ENCODE data around the gene COPB1. TPM values are rescaled to one million over a fixed set of nuclear protein-coding genes. Genes with fewer than 3 reads are reported as not detected.
A peak's percentile ranks its signal among the peaks of the same experiment; 100 is the strongest.

The COPB1 gene
- total and polyA plus RNA-seq, 9 of the 15 experiments (the other 6 are each of a cell fraction or from before 2014, with no cell fraction given), result 64.7 to 188 (median 91.6) TPM

- Histone ChIP-seq H3K9me3 (replicated peaks; ENCODE audit: control insufficient read depth, insufficient read depth, low read depth, low read length) (no peaks in the 10 kb centered on the region), H3K79me2 (ENCODE audit: control insufficient read depth, insufficient read depth, low read length) (peaks cover 38% of the 10 kb centered on the region), H3K9me1 (ENCODE audit: control insufficient read depth, insufficient read depth, low read length) (no peaks in the 10 kb centered on the region), H3K4me1 (replicated peaks in 1 of 2; ENCODE audit: control insufficient read depth in 2 of 2, insufficient read depth in 2 of 2, low read length in 2 of 2) (peaks cover 6 to 8% of the 10 kb centered on the region in 2 experiments; a peak in 3 of 5 replicates), H3K9ac (ENCODE audit: insufficient read depth in 1 of 2, low read depth in 2 of 2, low read length in 2 of 2) (no peak overlapping the region), H3K4me3 (no peak overlapping the region), H2AFZ (ENCODE audit: low read depth, low read length) (no peak overlapping the region), H3K27ac (ENCODE audit: extremely low read depth, low read depth, low read length) (no peak overlapping the region), H3K4me2 (ENCODE audit: insufficient read depth, low read length) (no peak overlapping the region), H3K27me3 (ENCODE audit: control insufficient read depth in 2 of 2, insufficient read depth in 2 of 2, low read length in 2 of 2) (no peaks in the 10 kb centered on the region), H3K36me3 (ENCODE audit: control insufficient read depth, insufficient read depth, low read length) (peaks cover 25% of the 10 kb centered on the region), H4K20me1 (replicated peaks; ENCODE audit: control insufficient read depth, insufficient read depth, low read length) (0 out of 2 replicates have a peak, but pooled peaks cover 4% of the 10 kb centered on the region)
- no peak for FAIRE-seq
- CTCF ChIA-PET (ENCODE audit: low intra/inter-chr PET ratio), result no interaction called here
- WGBS (ENCODE audit: insufficient coverage, low coverage, missing lambda C conversion rate), result 95% methylated on average over 1 of the region's 1 CpG
- DNase-seq (ENCODE audit: extremely low read depth in 1 of 4, low spot score in 3 of 4), result no peak
- TF ChIP-seq ZNF316 (IDR thresholded peaks at IDR 0.05) (peak; percentile 67), ESRRB (CRISPR knock-in tag; IDR thresholded peaks at IDR 0.05; ENCODE audit: borderline replicate concordance) (no peak), CBX2 (IDR thresholded peaks at IDR 0.05; ENCODE audit: insufficient read depth, low read length, poor library complexity, severe bottlenecking) (no peak), C11orf30 (IDR thresholded peaks at IDR 0.05; ENCODE audit: low read depth) (peak; percentile 61)
- POLR2A ChIA-PET, result interaction anchor here (0.8 to 1.0 kb wide), 2 partner anchors 22 to 370 kb away, joined by 3 read pairs; partner anchors contain the start of gene CYP2R1
- intact Hi-C loops (cut with micrococcal nuclease) (loop anchor here (5.0 kb wide), 3 partner anchors 120 to 370 kb away; partner anchors contain the start of genes CYP2R1 and PDE3B), in situ Hi-C loops (cut with MboI) (loop anchor here (10.0 kb wide), 1 partner anchor 373 kb away; the partner anchor contains the start of gene CYP2R1)
- no TSS peak for BruUV-seq (replicated peaks)
- ATAC-seq, result no peak
These were observed 22.6 kb upstream of the COPB1 start for GRCh38 chr11:14522245-14522644.

GRCh38 chr11:14520747-14521151 lies 21.1 kb upstream of the COPB1 start:
- intact Hi-C loops (cut with micrococcal nuclease) (loop anchor here (5.0 kb wide), 3 partner anchors 122 to 372 kb away; partner anchors contain the start of genes CYP2R1 and PDE3B), in situ Hi-C loops (cut with MboI) (loop anchor here (10.0 kb wide), 1 partner anchor 374 kb away; the partner anchor contains the start of gene CYP2R1)
- peak overlapping the region; percentile 99 for H3K4me2 ChIP-seq (ENCODE audit: insufficient read depth, low read length)
- H3K27ac ChIP-seq (ENCODE audit: extremely low read depth, low read depth, low read length), result peak overlapping the region; percentile 99
- ChIA-PET CTCF (ENCODE audit: low intra/inter-chr PET ratio) (no interaction called here), POLR2A (interaction anchor here (0.6 to 2.2 kb wide), 17 partner anchors 9 to 387 kb away, joined by 3 to 10 read pairs (median 4); partner anchors contain the start of genes COPB1, CYP2R1 and PDE3B)
- H3K9ac ChIP-seq (ENCODE audit: insufficient read depth in 1 of 2, low read depth in 2 of 2, low read length in 2 of 2), result peak overlapping the region; percentile 94 to 97; a peak in 3 of 4 replicates
- H3K9me3 ChIP-seq (replicated peaks; ENCODE audit: control insufficient read depth, insufficient read depth, low read depth, low read length), result no peaks in the 10 kb centered on the region
- H3K79me2 ChIP-seq (ENCODE audit: control insufficient read depth, insufficient read depth, low read length), result peaks cover 48% of the 10 kb centered on the region
- H3K4me1 ChIP-seq (replicated peaks in 1 of 2; ENCODE audit: control insufficient read depth in 2 of 2, insufficient read depth in 2 of 2, low read length in 2 of 2), result peaks cover 6 to 8% of the 10 kb centered on the region in 2 experiments; a peak in 3 of 5 replicates
- H3K36me3 ChIP-seq (ENCODE audit: control insufficient read depth, insufficient read depth, low read length), result peaks cover 38% of the 10 kb centered on the region
- no peaks in the 10 kb centered on the region for H3K27me3 ChIP-seq (ENCODE audit: control insufficient read depth in 2 of 2, insufficient read depth in 2 of 2, low read length in 2 of 2)
- no peak for FAIRE-seq
- H3K4me3 ChIP-seq, result peak overlapping the region; percentile 92
- 0 out of 2 replicates have a peak, but pooled peaks cover 4% of the 10 kb centered on the region for H4K20me1 ChIP-seq (replicated peaks; ENCODE audit: control insufficient read depth, insufficient read depth, low read length)
- no peaks in the 10 kb centered on the region for H3K9me1 ChIP-seq (ENCODE audit: control insufficient read depth, insufficient read depth, low read length)
- 7% methylated on average over 9 of the region's 11 CpGs for WGBS (ENCODE audit: insufficient coverage, low coverage, missing lambda C conversion rate)
- DNase-seq (ENCODE audit: extremely low read depth in 1 of 4, low spot score in 3 of 4), result peak in 1 of 4 experiments; percentile 19
- BruUV-seq (replicated peaks), result TSS peak; percentile 98
- ATAC-seq, result no peak
- H2AFZ ChIP-seq (ENCODE audit: low read depth, low read length), result peak overlapping the region; percentile 92
- TF ChIP-seq PTBP1 (IDR thresholded peaks at IDR 0.05; ENCODE audit: low read depth, low read length) (no peak), RNF219 (CRISPR knock-in tag; IDR thresholded peaks at IDR 0.05) (no peak), E2F8 (IDR thresholded peaks at IDR 0.05; ENCODE audit: low read depth, partially characterized antibody) (peak; percentile 60), SMARCE1 (IDR thresholded peaks at IDR 0.05) (no peak; the same call in 1 of the 2 replicates), RBM34 (IDR thresholded peaks at IDR 0.05; ENCODE audit: borderline replicate concordance, insufficient read depth, low read length) (no peak), FIP1L1 (IDR thresholded peaks at IDR 0.05; ENCODE audit: low read depth, low read length, poor library complexity, severe bottlenecking) (no peak)

Measured in K562 (cell line).